ENCODE results near the gene CCL2. TPM values are rescaled to one million over a fixed set of nuclear protein-coding genes. Genes with fewer than 3 reads are reported as not detected.

CCL2 gene
- total RNA-seq, 1 experiment from 2014 or later, result 3.9 TPM

- no peak for DNase-seq (ENCODE audit: low spot score)
- BruUV-seq (replicated peaks), result no TSS peak
- intact Hi-C loops (cut with micrococcal nuclease; ENCODE audit: unreplicated experiment), result no loop called here
- no peak overlapping the region for H3K4me3 ChIP-seq (ENCODE audit: low read depth, low read length, poor library complexity, severe bottlenecking)
- no peak for TF ChIP-seq EZH2 (IDR thresholded peaks at IDR 0.05; ENCODE audit: borderline replicate concordance, low read depth, low read length, poor library complexity, severe bottlenecking)
- TF ChIP-seq CTCF (conservative IDR thresholded peaks at IDR 0.05; ENCODE audit: low read depth, low read length), result no peak
- ChIA-PET CTCF (no interaction called here), POLR2A (ENCODE audit: low non-redundant PET) (no interaction called here)
- no peaks in the 10 kb centered on the region for H3K27me3 ChIP-seq (replicated peaks; ENCODE audit: insufficient read depth, low read depth, low read length, poor library complexity)
- H3K36me3 ChIP-seq (ENCODE audit: insufficient read depth, low read length, poor library complexity, severe bottlenecking), result no peaks in the 10 kb centered on the region
- H3K27ac ChIP-seq (ENCODE audit: low read depth, low read length, poor library complexity, severe bottlenecking), result no peak overlapping the region
- H3K9me3 ChIP-seq (ENCODE audit: low read depth, low read length, poor library complexity, severe bottlenecking), result no peaks in the 10 kb centered on the region
- no peaks in the 10 kb centered on the region for H3K4me1 ChIP-seq (ENCODE audit: insufficient read depth, low read length, poor library complexity, severe bottlenecking)
Observed at GRCh38 chr17:34246446-34246845, 8.6 kb upstream of the CCL2 start.

- no peaks in the 10 kb centered on the region for H3K9me3 ChIP-seq (ENCODE audit: low read depth, low read length, poor library complexity, severe bottlenecking)
- POLR2A ChIA-PET (ENCODE audit: low non-redundant PET), result no interaction called here
Observed at GRCh38 chr17:34246881-34247280, 8.2 kb upstream of the CCL2 start.

DNA sequence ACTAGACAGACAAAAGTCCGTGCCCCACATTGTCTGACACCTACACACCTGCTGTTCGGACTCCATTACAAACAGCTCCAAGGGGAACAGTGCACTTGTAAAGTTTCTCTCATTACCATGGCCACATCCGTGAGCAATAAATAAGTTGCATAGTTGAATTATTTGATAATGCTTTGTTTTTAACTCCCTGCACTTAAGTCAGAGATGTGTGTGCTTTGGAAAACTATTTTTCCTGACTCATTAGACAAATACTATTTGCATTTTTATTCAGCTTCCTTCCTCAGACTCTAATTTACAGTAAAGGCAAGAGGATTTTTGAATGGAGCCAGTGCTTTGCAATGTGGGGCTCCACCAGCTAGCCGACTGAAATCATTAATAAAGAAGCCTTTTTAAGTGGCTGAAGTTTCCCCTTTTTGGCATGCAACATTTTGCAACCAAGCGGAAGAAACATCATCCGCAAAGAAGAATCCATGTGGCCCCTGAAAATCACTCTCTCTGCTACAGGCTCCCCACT lies 6.5 kb upstream of the CCL2 start:
- ChIA-PET CTCF (no interaction called here), POLR2A (ENCODE audit: low non-redundant PET) (no interaction called here)
- no peak for DNase-seq (ENCODE audit: low spot score)
- no peak for TF ChIP-seq CTCF (conservative IDR thresholded peaks at IDR 0.05; ENCODE audit: low read depth, low read length)
- no peak for TF ChIP-seq EZH2 (IDR thresholded peaks at IDR 0.05; ENCODE audit: borderline replicate concordance, low read depth, low read length, poor library complexity, severe bottlenecking)
- H3K4me3 ChIP-seq (ENCODE audit: low read depth, low read length, poor library complexity, severe bottlenecking), result no peak overlapping the region
- no peaks in the 10 kb centered on the region for H3K4me1 ChIP-seq (ENCODE audit: insufficient read depth, low read length, poor library complexity, severe bottlenecking)
- H3K27ac ChIP-seq (ENCODE audit: low read depth, low read length, poor library complexity, severe bottlenecking), result no peak overlapping the region
- no TSS peak for BruUV-seq (replicated peaks)
- intact Hi-C loops (cut with micrococcal nuclease; ENCODE audit: unreplicated experiment), result no loop called here
- no peaks in the 10 kb centered on the region for H3K9me3 ChIP-seq (ENCODE audit: low read depth, low read length, poor library complexity, severe bottlenecking)
- H3K36me3 ChIP-seq (ENCODE audit: insufficient read depth, low read length, poor library complexity, severe bottlenecking), result no peaks in the 10 kb centered on the region
- H3K27me3 ChIP-seq (replicated peaks; ENCODE audit: insufficient read depth, low read depth, low read length, poor library complexity), result no peaks in the 10 kb centered on the region

More at GRCh38 chr17:34246881-34247280, 8.2 kb upstream of the CCL2 start:
- BruUV-seq (replicated peaks), result no TSS peak
- no peak overlapping the region for H3K27ac ChIP-seq (ENCODE audit: low read depth, low read length, poor library complexity, severe bottlenecking)
- no peak overlapping the region for H3K4me3 ChIP-seq (ENCODE audit: low read depth, low read length, poor library complexity, severe bottlenecking)
- intact Hi-C loops (cut with micrococcal nuclease; ENCODE audit: unreplicated experiment), result no loop called here
- TF ChIP-seq CTCF (conservative IDR thresholded peaks at IDR 0.05; ENCODE audit: low read depth, low read length) (no peak), EZH2 (IDR thresholded peaks at IDR 0.05; ENCODE audit: borderline replicate concordance, low read depth, low read length, poor library complexity, severe bottlenecking) (no peak)
- CTCF ChIA-PET, result no interaction called here
- H3K4me1 ChIP-seq (ENCODE audit: insufficient read depth, low read length, poor library complexity, severe bottlenecking), result no peaks in the 10 kb centered on the region
- H3K36me3 ChIP-seq (ENCODE audit: insufficient read depth, low read length, poor library complexity, severe bottlenecking), result no peaks in the 10 kb centered on the region
- no peak for DNase-seq (ENCODE audit: low spot score)
- H3K27me3 ChIP-seq (replicated peaks; ENCODE audit: insufficient read depth, low read depth, low read length, poor library complexity), result no peaks in the 10 kb centered on the region
